Bronchial epithelial cell (primary cell): ENCODE measurements around the gene STAT3. TPM values are rescaled to one million over a fixed set of nuclear protein-coding genes. Genes with fewer than 3 reads are reported as not detected.

Source experiments
- DNase-seq: peaks from one replicate; pipeline ENCODE4 v3.0.0-alpha.2; 2010; ENCODE audit warnings: low read depth
- FAIRE-seq: peaks from 2 replicates; lab custom pipeline; 2011; peaks lifted over from hg19 to GRCh38; lab: Jason Lieb, UNC
- H3K27me3 ChIP-seq: 2 replicates; pipeline ENCODE4 v1.5.1; 2011; ENCODE audit warnings: low read length; ENCODE audit not compliant: control insufficient read depth, insufficient read depth
- H3K36me3 ChIP-seq: 2 replicates; pipeline ENCODE4 v1.5.1; 2011; ENCODE audit warnings: low read length; ENCODE audit not compliant: control insufficient read depth, insufficient read depth
- H3K4me3 ChIP-seq: 2 replicates; pipeline ENCODE4 v1.5.1; 2011; ENCODE audit warnings: mild to moderate bottlenecking, low read depth, low read length, control low read depth
- total RNA-seq: library from RNA; depleted of rRNA; stranded (reverse); fragments of >200 nt; gene quantifications from 2 replicates; pipeline ENCODE4 v1.2.1, GENCODE V29; 2014
- TF ChIP-seq, protein P1 (sequence below): IDR thresholded peaks from 2 replicates; pipeline ENCODE4 v1.5.1; 2011; ENCODE audit warnings: mild to moderate bottlenecking, moderate library complexity, low read length, control low read depth, inconsistent platforms; ENCODE audit not compliant: insufficient read depth, severe bottlenecking

STAT3 gene
- total RNA-seq, 1 donor from 2014 or later, result 40.0 TPM

GRCh38 chr17:42276609-42277341 is 111.5 kb downstream of the STAT3 start:
- H3K4me3 ChIP-seq, result peak overlapping the region; percentile 64
- no peaks in the 10 kb centered on the region for H3K27me3 ChIP-seq
- TF ChIP-seq, protein P1, sequence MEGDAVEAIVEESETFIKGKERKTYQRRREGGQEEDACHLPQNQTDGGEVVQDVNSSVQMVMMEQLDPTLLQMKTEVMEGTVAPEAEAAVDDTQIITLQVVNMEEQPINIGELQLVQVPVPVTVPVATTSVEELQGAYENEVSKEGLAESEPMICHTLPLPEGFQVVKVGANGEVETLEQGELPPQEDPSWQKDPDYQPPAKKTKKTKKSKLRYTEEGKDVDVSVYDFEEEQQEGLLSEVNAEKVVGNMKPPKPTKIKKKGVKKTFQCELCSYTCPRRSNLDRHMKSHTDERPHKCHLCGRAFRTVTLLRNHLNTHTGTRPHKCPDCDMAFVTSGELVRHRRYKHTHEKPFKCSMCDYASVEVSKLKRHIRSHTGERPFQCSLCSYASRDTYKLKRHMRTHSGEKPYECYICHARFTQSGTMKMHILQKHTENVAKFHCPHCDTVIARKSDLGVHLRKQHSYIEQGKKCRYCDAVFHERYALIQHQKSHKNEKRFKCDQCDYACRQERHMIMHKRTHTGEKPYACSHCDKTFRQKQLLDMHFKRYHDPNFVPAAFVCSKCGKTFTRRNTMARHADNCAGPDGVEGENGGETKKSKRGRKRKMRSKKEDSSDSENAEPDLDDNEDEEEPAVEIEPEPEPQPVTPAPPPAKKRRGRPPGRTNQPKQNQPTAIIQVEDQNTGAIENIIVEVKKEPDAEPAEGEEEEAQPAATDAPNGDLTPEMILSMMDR, result no peak
- FAIRE-seq (no peak), DNase-seq (peak; percentile 45)
- no peaks in the 10 kb centered on the region for H3K36me3 ChIP-seq

- Histone ChIP-seq H3K36me3 (no peaks in the 10 kb centered on the region), H3K27me3 (no peaks in the 10 kb centered on the region), H3K4me3 (peak within 1 kb of the TSS; percentile 64)
- DNase-seq (peak; percentile 13), FAIRE-seq (no peak)
- TF ChIP-seq, protein P1, result no peak
Observed at GRCh38 chr17:42276359-42276608, 112.0 kb downstream of the STAT3 start, which contains the start of gene STAT5B. STAT5B (minus strand) TSS chr17:42276391; CDS start chr17:42232127, 44,264 bp downstream.

GRCh38 chr17:42275527-42276358 is 112.5 kb downstream of the STAT3 start:
- no peak for FAIRE-seq
- Histone ChIP-seq H3K36me3 (no peaks in the 10 kb centered on the region), H3K4me3 (peak overlapping the region; percentile 64), H3K27me3 (no peaks in the 10 kb centered on the region)
- no peak for DNase-seq
- TF ChIP-seq, protein P1, result no peak

DNA sequence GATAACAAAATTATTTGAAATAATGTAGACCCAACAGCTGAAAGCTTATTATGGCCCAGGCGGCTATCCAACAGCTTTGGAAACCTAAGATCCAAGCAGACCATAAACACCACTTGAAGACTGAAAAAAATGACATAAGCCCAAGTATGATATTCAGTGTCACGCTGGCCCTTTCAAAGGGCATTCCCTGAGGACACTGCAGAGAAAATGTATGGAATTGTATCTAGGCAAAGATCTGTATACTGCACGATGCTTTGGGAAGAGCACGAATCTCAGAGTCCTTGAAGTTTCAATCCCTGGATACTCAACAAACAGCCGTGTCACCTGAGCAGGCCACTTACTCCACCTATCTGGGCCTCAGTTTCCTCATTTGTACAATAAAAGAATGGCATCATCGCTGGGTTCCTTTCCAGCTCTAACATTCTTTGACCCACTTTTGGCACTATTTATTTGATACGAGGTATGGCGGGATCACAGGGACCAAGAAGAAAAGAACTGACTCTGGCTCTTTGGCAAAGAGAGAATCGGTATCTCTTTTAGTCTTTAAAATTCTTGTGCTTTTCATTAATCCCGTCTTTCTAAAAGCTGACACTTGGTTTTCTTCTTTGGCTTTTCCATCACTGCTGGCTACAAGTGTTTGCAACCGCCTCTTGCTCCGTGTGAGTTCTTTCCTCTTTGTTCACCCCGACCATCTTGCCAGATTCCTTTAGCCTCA is 113.3 kb downstream of the STAT3 start:
- Histone ChIP-seq H3K4me3 (peak overlapping the region; percentile 64), H3K27me3 (no peaks in the 10 kb centered on the region), H3K36me3 (no peaks in the 10 kb centered on the region)
- TF ChIP-seq, protein P1, result no peak
- DNase-seq (no peak), FAIRE-seq (no peak)

GRCh38 chr17:42274253-42274542 is 114.0 kb downstream of the STAT3 start:
- DNase-seq (no peak), FAIRE-seq (no peak)
- Histone ChIP-seq H3K36me3 (no peaks in the 10 kb centered on the region), H3K27me3 (no peaks in the 10 kb centered on the region), H3K4me3 (no peak overlapping the region)
- TF ChIP-seq, protein P1, result no peak
